Caco-2 (cell line): ENCODE results near the gene PHLPP1. TPM values are rescaled to one million over a fixed set of nuclear protein-coding genes. Genes with fewer than 3 reads are reported as not detected.

Experiments
- BruUV-seq: library from RNA; stranded (reverse); fragments of 400-500 nt; replicated peaks from 2 replicates; lab custom pipeline; 2021; lab: Mats Ljungman, UMichigan
- CTCF ChIA-PET: fragments of 300-600 bp; sonication (Branson Sonifier 250); formaldehyde crosslinking; loops from one replicate; lab custom pipeline; 2022; ENCODE audit warnings: antibody characterized with exemption; lab: Charles Lee
- POLR2A ChIA-PET: fragments of 300-600 bp; sonication (Branson Sonifier 250); formaldehyde crosslinking; loops from one replicate; lab custom pipeline; 2022; ENCODE audit warnings: antibody characterized with exemption; lab: Charles Lee
- DNase-seq, 2 experiments: peaks; one replicate each; pipeline versions ENCODE4 v3.0.0 to v3.0.0-alpha.2; 2020 to 2022
- H3K27me3 ChIP-seq: replicated peaks from 2 replicates; pipeline ENCODE4 v1.6.0; 2011; ENCODE audit warnings: low read length; ENCODE audit not compliant: control insufficient read depth, insufficient read depth
- H3K36me3 ChIP-seq: 2 replicates; pipeline ENCODE4 v1.5.1; 2011; ENCODE audit warnings: low read length; ENCODE audit not compliant: control insufficient read depth, insufficient read depth
- H3K4me1 ChIP-seq: fragments of 250-450 bp; sonication (Bioruptor Pico); 2 replicates; pipeline ENCODE4 v1.5.1; 2020; ENCODE audit warnings: mild to moderate bottlenecking
- H3K4me3 ChIP-seq: 2 replicates; pipeline ENCODE4 v1.5.1; 2011; ENCODE audit warnings: low read depth, mild to moderate bottlenecking, control low read depth, low read length
- H3K9me3 ChIP-seq: fragments of 250-450 bp; sonication (Bioruptor Pico); 2 replicates; pipeline ENCODE4 v1.5.1; 2020; ENCODE audit warnings: mild to moderate bottlenecking, moderate library complexity
- H3K27ac Mint-ChIP-seq: one replicate; pipeline ENCODE4 v1.8.0; 2022; ENCODE audit warnings: mixed read lengths; ENCODE audit not compliant: unreplicated experiment
- H3K27me3 Mint-ChIP-seq: one replicate; pipeline ENCODE4 v1.8.0; 2022; ENCODE audit warnings: mixed read lengths; ENCODE audit not compliant: insufficient read depth, unreplicated experiment
- H3K36me3 Mint-ChIP-seq: one replicate; pipeline ENCODE4 v1.8.0; 2022; ENCODE audit warnings: mild to moderate bottlenecking, mixed read lengths; ENCODE audit not compliant: insufficient read depth, unreplicated experiment
- H3K4me1 Mint-ChIP-seq: one replicate; pipeline ENCODE4 v1.8.0; 2022; ENCODE audit warnings: low read depth, mixed read lengths; ENCODE audit not compliant: unreplicated experiment
- H3K4me3 Mint-ChIP-seq: one replicate; pipeline ENCODE4 v1.8.0; 2022; ENCODE audit warnings: mild to moderate bottlenecking, moderate library complexity, mixed read lengths; ENCODE audit not compliant: unreplicated experiment
- H3K9me3 Mint-ChIP-seq: one replicate; pipeline ENCODE4 v1.8.0; 2022; ENCODE audit warnings: mixed read lengths; ENCODE audit not compliant: unreplicated experiment
- CTCF ChIP-seq, 2 experiments: fragments of 200-600 bp in 1 of 2; IDR thresholded peaks; 1 replicate in 1 of 2; 2 replicates in 1 of 2; pipeline versions ENCODE4 v1.5.1 to v1.8.0; 2011 to 2022; ENCODE audit warnings: antibody characterized with exemption in 1 of 2, control low read depth in 1 of 2, inconsistent platforms in 1 of 2, low read depth in 1 of 2, low read length in 1 of 2, mild to moderate bottlenecking in 1 of 2, moderate library complexity in 1 of 2; ENCODE audit not compliant: insufficient read depth in 1 of 2, severe bottlenecking in 1 of 2, unreplicated experiment in 1 of 2
- intact Hi-C: fragments of 100-400 bp; cut with micrococcal nuclease; formaldehyde crosslinking; loops from one replicate; pipeline ENCODE4 v1.10.0; 2022; ENCODE audit not compliant: unreplicated experiment
- total RNA-seq: library from RNA; stranded (reverse); gene quantifications from 2 replicates; pipeline ENCODE4 v1.2.3, GENCODE V29; 2022

Gene PHLPP1
- total RNA-seq, 1 experiment from 2014 or later: 20.1 TPM

GRCh38 chr18:62981566-62981965 is 266.2 kb downstream of the PHLPP1 start:
- Histone ChIP-seq H3K4me1 (no peaks in the 10 kb centered on the region), H3K27me3 (no peaks in the 10 kb centered on the region), H3K4me3 (no peak overlapping the region), H3K9me3 (no peaks in the 10 kb centered on the region), H3K36me3 (no peaks in the 10 kb centered on the region)
- Mint-ChIP-seq H3K36me3 (peaks cover 22% of the 10 kb centered on the region), H3K27me3 (no peaks in the 10 kb centered on the region), H3K9me3 (no peaks in the 10 kb centered on the region), H3K4me3 (no peak overlapping the region), H3K4me1 (no peaks in the 10 kb centered on the region), H3K27ac (no peak overlapping the region)
- ChIA-PET POLR2A (no interaction called here), CTCF (no interaction called here)
- TF ChIP-seq CTCF (IDR thresholded peaks at IDR 0.05; ENCODE audit: insufficient read depth in 1 of 2, low read depth in 1 of 2, low read length in 1 of 2, severe bottlenecking in 1 of 2, unreplicated experiment in 1 of 2): no peak
- intact Hi-C loops: loop anchor here (5.0 kb wide), 1 partner anchor 394 kb away; no protein-coding TSS in a partner anchor
- no TSS peak for BruUV-seq
- no peak for DNase-seq

GRCh38 chr18:62982600-62983251 is 267.4 kb downstream of the PHLPP1 start:
- Mint-ChIP-seq H3K36me3 (peaks cover 12% of the 10 kb centered on the region), H3K4me1 (no peaks in the 10 kb centered on the region), H3K27ac (no peak overlapping the region), H3K9me3 (no peaks in the 10 kb centered on the region), H3K4me3 (no peak overlapping the region), H3K27me3 (no peaks in the 10 kb centered on the region)
- Histone ChIP-seq H3K4me1 (no peaks in the 10 kb centered on the region), H3K27me3 (no peaks in the 10 kb centered on the region), H3K4me3 (no peak overlapping the region), H3K36me3 (no peaks in the 10 kb centered on the region), H3K9me3 (no peaks in the 10 kb centered on the region)
- peak; percentile 29 to 34 for TF ChIP-seq CTCF (IDR thresholded peaks at IDR 0.05; ENCODE audit: insufficient read depth in 1 of 2, low read depth in 1 of 2, low read length in 1 of 2, severe bottlenecking in 1 of 2, unreplicated experiment in 1 of 2)
- DNase-seq: peak in 1 of 2 experiments; percentile 37
- BruUV-seq: no TSS peak
- intact Hi-C loops: loop anchor here (1.0 to 5.0 kb wide), 2 partner anchors 267 to 395 kb away; partner anchors contain the start of gene PHLPP1
- CTCF ChIA-PET: interaction anchor here (0.6 to 1.2 kb wide), 2 partner anchors 25 to 32 kb away, joined by 3 to 5 read pairs; no protein-coding TSS in a partner anchor
- POLR2A ChIA-PET: no interaction called here

GRCh38 chr18:62984656-62985315 is 269.4 kb downstream of the PHLPP1 start:
- no peak for DNase-seq
- intact Hi-C loops: loop anchor here (5.0 kb wide), 1 partner anchor 397 kb away; no protein-coding TSS in a partner anchor
- peaks cover 10% of the 10 kb centered on the region for H3K36me3 Mint-ChIP-seq
- CTCF ChIA-PET: no interaction called here
- BruUV-seq: no TSS peak
- no peaks in the 10 kb centered on the region for H3K27me3 ChIP-seq
- no peaks in the 10 kb centered on the region for H3K36me3 ChIP-seq
- no peaks in the 10 kb centered on the region for H3K4me1 ChIP-seq
- no peaks in the 10 kb centered on the region for H3K27me3 Mint-ChIP-seq
- TF ChIP-seq CTCF (IDR thresholded peaks at IDR 0.05; ENCODE audit: insufficient read depth in 1 of 2, low read depth in 1 of 2, low read length in 1 of 2, severe bottlenecking in 1 of 2, unreplicated experiment in 1 of 2): no peak
- no peaks in the 10 kb centered on the region for H3K9me3 ChIP-seq
- no peaks in the 10 kb centered on the region for H3K4me1 Mint-ChIP-seq
- no peak overlapping the region for H3K4me3 ChIP-seq
- no peak overlapping the region for H3K4me3 Mint-ChIP-seq
- H3K9me3 Mint-ChIP-seq: no peaks in the 10 kb centered on the region
- no peak overlapping the region for H3K27ac Mint-ChIP-seq
- POLR2A ChIA-PET: no interaction called here
